Sciatic nerve (tissue), 2 donors: ENCODE results near the gene PARP1. TPM values are rescaled to one million over a fixed set of nuclear protein-coding genes. Genes with fewer than 3 reads are reported as not detected.

ENCODE experiments used
- ATAC-seq: fragments of 200-7000 bp; cut with Tn5 transposase; one replicate; pipeline ENCODE4 v1.9.1; 2020; ENCODE audit warnings: mild to moderate bottlenecking, moderate library complexity
- DNase-seq: peaks from one replicate; pipeline ENCODE4 v3.0.0-alpha.2; 2020; ENCODE audit warnings: low spot score
- intact Hi-C: fragments of 100-400 bp; cut with DNase I; formaldehyde crosslinking; loops from one replicate; pipeline ENCODE4 v1.14.2; 2022
- total RNA-seq: library from RNA; stranded (reverse); fragmentation: NEBNext Ultra II Directional; extraction: Animal tissue kit (Norgen Biotek cat#: 25700); gene quantifications from one replicate; pipeline ENCODE4 v1.2.1, GENCODE V29; 2021
- donor health status: DM: no; HTN: no; CAD: no.
- donor health status: DM: no; HTN: no; CAD: no.

Gene PARP1
- total RNA-seq, 1 donor from 2014 or later = 85.2 TPM

DNA sequence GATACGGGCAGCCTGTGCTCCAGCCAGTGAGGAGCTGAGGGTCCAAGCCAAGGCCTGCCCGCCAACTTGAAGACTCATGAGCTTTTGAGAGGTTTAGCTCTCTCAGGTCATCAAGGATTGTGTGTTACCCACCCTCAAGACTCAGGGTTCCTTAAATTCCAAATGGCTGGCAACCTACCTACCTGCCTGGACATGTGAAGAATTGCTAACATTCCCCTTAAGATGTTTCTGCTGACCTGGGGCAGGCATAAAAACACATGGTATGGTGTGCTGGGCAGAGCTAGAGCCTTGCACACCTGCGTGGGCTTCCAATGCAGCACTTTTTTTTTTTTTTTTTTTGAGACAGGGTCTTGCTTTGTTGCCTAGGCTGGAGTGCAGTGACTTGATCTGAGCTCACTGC is 17.2 kb downstream of the PARP1 start:
- intact Hi-C loops = no loop called here
- DNase-seq (no peak), ATAC-seq (no peak)

DNA sequence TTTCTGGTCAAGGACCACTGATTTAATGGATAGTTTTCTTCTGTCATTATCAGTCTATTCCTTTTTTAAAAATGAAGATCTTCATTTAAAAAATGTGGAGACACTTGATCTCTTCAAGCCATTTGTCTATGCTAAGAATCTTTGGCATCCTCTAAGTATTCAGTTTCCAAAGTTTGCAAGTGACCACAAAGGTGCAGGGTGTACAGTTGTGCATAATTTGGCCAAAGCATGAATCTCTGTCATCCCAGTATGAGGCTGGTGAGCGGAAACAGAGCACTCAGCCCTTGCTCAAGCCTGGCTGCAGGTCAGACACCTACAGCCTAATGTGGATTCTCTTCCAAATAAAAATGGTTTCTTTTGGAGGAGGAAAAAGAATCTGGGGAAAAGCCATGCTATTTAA is 19.8 kb downstream of the PARP1 start:
- ATAC-seq (no peak), DNase-seq (no peak)
- intact Hi-C loops = no loop called here

DNA sequence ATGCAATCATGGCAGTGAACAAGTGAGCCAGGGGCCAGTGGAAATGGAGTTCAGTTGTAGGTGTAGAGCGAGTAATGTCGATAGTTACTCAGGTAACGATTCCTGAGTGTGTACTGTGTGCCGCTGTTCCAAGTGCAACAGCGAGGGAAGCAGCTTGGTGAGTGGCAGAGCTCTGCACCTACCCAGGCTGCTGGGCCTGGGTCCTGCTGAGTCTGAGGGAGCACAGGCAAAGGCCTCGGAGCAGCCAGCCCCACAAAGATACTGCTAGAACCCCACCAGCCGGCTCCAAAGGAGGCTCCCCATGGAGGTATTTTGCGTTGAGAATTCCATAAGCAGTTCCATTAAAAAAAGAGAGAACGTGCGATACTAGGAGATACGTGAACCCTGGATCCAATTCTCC is 23.2 kb downstream of the PARP1 start:
- ATAC-seq = no peak
- intact Hi-C loops = no loop called here
- peak; percentile 37 for DNase-seq

DNA sequence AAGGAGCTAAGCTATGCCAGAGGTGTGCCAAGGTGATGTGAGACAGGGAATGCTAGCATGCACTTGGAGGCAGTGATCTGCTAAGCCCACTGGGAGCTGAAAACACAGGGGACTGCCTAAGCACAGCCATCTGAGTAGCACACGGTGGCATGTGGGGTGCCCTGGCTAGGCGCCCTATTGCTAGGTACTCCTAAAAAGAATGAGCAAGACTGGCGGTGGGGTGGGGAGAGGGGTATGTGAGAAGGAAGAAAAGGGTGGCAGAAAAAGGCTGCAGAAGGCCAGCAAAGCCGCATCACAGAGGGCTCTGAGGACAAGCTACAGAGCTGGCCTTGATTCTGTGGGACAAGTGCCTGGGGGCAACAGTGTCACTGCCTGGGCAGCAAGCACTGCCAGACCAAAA is 23.9 kb downstream of the PARP1 start:
- DNase-seq (peak; percentile 10), ATAC-seq (no peak)
- intact Hi-C loops = no loop called here

DNA sequence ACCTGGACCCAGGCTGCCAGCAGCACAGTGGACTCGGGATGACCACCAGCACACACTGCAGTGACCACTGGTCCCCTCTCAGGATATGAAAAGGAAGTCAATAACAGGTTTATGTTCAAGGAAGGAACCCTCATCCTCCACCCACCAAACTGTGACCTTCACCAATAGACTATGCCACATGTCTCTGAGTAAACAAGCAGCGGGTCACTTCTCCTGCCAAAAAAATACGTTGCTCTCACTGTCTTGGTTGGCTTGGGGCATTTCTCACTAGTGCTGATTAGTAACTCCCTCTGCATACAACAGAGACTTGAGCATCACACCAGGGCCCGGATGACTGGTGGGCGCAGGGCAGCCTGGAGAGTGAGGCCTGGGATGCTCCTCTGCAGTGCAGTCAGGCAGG is 25.9 kb downstream of the PARP1 start:
- DNase-seq (no peak), ATAC-seq (no peak)
- intact Hi-C loops = no loop called here

DNA sequence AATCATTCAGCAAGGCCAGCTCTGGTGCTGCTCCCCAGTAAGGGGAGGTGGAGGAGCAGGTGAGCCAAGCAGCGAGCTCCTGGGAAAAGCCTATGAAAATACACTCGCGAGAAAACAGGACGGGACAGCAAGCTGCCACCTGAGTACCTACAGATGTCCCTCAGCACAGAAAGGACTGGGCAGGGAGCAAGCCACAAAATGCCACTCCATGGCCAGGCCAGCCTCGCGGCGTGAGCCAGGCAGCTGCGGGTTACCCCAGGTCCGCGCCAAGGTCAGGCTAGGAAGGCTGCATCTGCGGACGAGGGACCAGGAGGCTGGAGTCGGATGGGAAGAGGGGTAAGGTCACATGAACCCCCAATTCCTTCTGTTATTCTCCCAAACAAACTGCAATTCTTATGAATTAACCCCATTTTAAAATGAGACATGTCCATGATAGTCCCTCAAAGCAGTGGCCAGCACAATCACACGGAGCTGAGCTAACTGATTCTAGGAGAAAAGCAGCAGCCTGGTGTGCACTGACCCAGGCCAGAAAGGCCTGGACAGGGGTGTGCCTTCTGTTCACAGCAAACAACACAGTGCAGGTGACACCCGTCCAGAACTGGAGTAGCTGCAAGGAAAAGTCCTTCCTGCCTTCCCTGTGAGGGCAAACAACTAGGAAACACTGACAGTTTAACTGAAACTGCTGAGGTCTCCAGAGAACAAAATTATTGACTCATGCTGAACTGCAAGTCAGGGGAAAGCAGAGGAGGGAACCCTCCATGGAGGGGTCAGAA is 26.5 kb downstream of the PARP1 start:
- ATAC-seq = no peak
- DNase-seq = peak; percentile 38
- intact Hi-C loops = no loop called here

DNA sequence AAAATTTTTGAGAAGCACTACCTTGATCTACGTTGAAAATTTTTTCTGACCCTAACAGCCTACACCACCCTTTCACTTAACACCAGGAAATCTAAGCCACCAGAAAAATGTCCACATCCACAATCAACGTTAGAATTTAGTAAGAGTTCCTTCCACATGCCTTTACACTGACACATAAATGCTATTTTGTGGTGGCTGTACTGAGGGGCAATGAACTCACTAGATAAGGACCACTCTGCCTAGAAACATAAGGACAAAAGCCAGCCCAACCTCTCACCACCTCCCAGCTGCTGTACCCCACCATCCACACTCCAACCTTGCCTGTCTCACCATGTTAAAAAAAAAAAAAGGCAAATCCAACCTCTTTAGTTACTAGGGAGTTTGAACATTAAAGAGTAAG is 29.8 kb downstream of the PARP1 start:
- ATAC-seq (no peak), DNase-seq (no peak)
- intact Hi-C loops = no loop called here

DNA sequence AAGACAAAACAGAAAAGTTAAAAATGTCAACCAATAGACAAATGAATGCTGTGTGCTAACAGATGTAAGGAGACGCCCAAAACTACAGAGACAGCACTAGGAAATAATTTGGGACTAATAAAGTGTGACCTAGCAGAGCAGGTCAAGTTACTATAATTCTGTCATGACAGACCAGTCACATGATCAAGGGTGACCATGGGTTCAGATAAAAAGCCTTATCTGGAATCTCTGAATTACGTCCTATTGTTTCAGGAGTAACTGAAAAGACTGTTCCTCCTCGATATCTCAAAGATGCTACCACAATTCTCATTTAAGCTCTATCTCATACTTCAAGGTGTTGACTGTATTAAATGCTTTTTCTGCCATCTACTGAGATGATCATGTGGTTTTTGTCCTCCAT is 31.6 kb downstream of the PARP1 start:
- intact Hi-C loops = no loop called here
- no peak for ATAC-seq
- no peak for DNase-seq

DNA sequence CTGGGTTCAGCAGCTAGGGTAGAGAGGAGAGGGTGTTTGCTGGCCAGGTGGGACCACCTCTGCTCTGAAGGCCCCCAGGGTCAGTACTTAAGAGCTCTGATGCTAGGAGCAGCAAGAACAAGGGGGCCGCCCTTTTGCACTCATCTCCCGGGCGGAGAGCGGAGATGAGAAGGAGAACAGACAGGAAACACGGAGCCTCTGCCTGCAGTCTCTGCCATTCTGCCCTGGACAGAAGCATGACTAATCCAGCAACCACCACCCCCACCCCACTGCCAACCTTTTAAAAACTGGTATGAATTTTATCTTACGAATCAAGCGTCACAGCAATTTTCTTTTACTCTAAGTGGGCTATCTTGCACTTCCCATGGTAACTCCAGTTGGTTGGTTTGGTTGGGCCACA is 34.5 kb downstream of the PARP1 start:
- no peak for ATAC-seq

DNA sequence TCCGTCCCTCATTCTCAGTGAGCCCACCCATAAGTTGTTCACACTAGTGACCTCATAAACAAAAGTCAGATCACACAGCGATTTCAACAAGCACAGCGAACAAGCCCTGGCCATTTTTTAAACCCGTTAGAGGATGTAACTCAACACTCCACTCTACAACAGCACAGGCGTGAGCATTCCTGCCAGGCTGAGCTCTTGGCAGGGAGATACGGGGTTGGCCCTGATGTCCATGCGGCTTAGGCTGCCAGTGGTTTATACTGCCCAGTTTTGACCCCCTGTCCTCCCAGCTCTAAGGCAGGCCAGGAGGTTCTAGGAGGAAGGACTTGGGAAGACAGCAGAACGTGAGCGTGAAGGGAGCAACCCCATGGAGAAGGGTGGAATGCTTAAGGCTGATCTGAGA is 35.0 kb downstream of the PARP1 start:
- DNase-seq (no peak), ATAC-seq (no peak)
- intact Hi-C loops = no loop called here

More for the DNA sequence above, 34.5 kb downstream of the PARP1 start:
- DNase-seq = no peak
- intact Hi-C loops = no loop called here

DNA sequence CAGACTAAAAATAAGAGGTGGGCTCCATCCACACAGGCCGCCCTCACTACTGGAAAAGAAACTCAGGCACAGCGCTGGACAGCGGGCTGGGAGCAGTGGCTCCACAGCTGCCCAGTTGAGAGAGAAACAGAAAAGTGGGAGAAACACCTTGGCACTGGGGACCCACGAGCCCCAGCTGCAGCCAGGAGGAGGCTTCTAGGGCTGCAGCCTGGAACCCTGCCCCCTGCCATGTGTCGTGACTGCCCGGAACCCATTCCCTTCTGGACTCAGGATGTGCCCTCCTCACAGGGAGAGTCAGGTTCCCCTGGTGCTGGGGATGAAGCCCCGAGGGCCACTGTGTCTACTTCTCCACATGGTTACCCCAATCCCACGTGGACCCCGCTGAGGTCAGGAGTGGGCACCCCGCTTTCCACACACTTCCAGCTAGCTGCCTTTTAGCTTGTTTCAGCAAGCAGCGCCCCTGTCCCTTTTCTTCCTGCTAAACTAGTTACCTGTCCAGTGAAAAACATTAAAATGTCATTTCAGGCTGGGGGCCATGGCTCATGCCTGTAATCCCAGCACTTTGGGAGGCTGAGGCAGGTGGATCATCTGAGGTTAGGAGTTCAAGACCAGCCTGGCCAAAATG is 35.9 kb downstream of the PARP1 start:
- DNase-seq (no peak), ATAC-seq (no peak)
- intact Hi-C loops = no loop called here

DNA sequence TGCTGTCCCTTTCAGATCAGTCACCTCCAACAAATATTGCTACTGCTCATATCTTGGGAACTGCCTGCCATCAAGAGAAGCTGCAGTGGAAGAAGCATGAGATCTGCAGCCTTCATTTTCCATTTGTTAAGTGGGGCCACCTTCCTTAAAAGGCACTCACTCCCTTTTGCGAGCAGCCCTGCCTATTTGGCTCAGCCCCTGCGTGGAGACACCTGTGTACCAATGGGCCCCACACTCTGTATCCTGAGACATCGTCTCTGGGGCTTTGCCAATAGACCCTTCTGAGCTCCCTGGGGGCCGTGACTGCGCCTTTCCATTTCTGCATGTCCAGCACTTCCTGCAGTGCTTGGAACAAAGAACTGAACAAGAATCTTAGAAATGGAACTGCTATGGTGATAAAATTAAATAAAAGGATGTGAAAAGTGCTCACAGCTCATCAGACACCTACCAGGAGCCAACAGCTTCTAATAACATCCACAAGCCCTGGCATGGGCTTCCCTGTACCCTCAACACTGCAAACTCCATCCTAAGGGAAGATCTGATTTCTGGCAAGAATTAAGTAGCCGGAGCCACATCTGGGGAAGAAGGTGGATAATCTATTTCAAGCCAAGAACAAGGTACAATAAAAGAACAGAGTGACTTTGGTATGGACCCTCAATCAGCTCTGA is 36.7 kb downstream of the PARP1 start:
- intact Hi-C loops = no loop called here
- no peak for DNase-seq
- ATAC-seq = no peak

DNA sequence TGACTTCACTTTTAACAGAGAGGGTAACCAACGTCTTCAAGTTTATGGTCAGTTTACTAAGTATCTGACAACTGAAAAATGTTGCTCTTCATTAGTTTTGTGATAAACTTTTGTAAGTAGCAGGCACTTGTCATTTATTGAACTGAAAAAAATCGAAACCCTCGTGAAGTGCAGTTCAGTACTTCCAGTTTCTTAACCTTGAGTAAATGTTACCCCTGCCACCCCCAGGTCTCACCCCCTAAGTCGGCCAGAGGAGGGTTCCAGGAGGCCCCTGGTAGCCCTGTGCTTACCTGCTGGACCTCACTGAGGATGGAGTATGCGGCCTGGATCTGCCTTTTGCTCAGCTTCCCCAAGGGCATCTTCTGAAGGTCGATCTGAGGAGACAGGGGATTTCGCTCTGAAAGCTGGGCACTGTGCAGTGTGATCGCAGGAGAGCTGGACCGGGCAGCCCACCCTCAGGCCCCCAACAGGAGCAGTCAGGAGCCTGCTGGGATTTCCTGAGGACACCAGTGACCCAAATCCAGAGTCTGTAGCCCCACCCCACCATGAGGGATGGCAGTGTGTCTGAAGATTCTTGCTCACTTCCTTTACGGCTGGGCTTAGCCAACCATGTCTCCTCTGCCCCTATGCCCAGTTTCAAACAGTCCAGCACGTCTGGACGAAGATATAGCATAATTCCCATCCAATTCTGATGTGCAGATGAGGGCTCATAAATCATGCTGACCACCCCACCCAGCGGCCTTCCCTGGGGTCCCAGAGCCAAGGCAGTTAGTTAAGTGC is 37.6 kb downstream of the PARP1 start:
- no peak for DNase-seq
- no peak for ATAC-seq
- intact Hi-C loops = no loop called here

DNA sequence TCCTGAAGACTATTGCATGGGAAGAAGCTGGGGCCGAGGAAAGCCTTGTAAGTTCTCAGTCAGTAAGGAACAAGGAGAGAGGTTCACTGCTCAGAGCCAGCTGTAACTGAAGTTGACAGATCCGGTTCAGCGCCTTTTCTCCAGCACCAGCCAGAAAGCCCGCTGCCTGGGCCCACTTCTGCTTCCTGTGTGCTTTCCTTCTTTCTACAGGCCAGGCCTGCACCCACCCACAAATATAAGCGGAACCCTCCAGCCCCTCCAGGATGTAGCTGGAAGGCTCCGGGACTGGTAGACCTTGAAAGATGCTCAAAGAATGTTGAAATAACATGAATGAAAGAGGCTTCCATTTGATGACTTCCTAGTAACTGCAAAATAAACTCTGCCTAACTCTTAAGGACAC is 38.8 kb downstream of the PARP1 start:
- DNase-seq (no peak), ATAC-seq (no peak)
- intact Hi-C loops = no loop called here

DNA sequence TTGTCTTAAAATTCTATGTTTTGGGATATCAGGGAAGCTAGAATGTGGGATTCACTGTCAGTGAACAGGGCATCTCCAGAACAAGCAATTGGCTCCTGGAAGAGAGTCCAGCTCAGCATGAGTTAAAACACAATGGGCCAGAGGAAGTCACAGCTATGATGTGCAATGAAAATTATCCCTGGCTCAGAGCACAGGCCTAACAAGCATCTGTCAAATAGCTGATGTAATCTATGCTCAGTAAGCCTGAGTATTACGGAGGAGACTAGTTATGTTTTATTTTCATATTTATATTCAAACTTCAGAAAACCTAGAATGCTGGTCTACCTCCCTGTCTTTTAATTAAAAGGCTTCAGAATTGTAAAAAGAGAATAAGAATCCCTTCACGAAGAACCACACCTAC is 41.6 kb downstream of the PARP1 start:
- DNase-seq (no peak), ATAC-seq (no peak)
- intact Hi-C loops = no loop called here

DNA sequence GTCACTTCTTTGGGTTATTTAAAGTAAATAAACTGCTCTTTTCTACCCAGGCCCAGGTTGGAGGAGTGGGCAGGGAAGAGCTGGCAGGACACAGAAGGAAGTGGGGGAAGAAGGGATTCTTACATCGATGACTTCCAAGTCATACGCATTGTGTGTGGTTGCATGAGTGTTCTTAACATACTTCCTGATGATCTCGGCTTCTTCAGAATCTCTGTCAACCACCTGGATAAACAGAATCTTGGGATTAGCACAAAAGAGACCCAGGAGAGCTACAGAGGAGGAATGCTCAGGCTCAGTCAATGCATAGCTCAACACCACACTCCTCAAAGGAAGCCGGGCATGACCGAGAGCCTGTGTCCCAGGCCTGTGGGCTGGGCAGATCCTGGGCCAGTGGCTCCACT is 42.1 kb downstream of the PARP1 start:
- ATAC-seq (peak; percentile 54), DNase-seq (no peak)
- intact Hi-C loops = no loop called here

DNA sequence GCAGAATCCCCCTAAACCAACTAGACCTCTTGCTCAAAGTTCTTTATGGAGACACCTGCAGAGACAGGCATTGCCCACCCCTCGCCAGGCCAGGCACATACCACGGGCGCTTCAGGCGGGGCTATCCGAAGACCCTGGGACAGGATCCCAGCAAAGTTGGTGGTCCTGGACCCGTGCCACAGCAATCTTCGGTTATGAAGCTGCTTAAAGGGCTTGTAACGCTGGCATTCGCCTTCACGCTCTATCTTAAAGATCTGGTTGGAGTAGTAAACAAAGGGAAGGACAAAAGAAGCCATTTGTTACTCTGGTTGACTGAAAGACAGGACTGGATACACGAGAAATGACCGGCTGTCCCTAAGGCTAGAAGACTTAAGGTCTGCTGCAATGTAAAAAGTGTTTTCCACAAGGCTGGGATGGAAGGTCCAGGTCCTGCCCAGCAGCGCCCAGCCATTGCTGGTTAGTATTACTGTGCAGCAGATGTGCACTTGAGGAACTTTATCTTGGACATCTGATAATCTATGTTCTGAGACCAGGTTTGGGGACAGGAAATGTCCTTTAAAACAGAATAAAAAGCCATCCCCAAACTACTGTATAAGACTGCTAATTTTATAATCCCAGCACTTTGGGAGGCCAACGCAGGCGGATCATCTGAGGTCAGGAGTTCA is 42.9 kb downstream of the PARP1 start:
- no peak for DNase-seq
- no peak for ATAC-seq
- intact Hi-C loops = no loop called here

DNA sequence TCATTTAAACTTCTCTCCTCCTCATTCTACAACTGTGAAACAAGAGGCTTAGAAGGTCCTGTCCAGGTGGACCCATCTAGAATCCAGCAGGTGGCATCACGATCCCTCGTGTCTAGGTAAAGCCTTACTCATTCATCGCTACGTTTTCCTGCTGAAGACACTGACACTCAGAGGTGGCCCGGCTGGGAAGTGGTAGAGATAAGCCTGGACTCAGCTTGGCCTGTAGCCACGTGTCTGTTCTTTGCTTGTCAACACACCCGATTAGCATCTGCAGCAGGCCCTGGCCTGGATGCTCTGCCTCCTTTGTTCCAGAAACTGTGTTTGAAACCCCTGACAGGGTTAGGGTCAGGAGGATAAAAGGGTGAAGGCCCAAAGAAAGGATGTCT is 43.4 kb downstream of the PARP1 start:
- no peak for ATAC-seq
- no peak for DNase-seq
- intact Hi-C loops = no loop called here

DNA sequence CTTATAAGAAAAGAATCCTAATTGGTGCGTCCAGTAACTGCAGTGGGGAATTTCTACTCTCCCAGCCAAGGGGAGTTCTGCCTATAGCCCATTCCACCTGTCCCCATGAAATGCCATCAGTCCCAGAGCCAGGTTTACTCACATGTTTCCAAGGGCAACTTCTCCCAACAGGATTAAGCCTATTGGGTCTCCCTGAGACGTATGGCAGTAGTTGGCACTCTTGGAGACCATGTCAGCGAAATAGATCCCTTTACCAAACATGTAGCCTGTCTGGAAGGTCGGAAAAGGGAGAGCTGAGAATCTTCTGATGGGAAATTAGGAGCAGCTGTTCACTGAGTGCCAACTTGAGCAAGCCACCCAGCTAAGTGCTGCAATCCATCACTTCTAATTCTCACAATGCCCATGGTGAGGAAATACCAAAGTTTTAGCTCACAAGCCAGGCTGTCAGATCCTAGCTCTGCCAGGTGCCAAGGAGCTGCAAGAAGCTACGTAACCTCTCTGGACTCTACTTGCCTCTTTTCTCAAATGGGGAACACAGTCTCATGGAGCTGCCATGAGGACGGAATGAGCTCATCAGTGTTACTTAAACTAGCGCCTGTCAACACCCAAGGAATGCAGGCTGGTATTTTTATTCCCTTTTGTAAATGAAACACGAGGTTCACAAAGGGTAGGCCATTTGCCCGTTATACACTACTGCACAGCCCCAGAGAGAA is 43.9 kb downstream of the PARP1 start:
- intact Hi-C loops = no loop called here
- no peak for ATAC-seq
- DNase-seq = no peak
